Smooth muscle cell of trachea (primary cell): ENCODE measurements around the gene FUT6. TPM values are rescaled to one million over a fixed set of nuclear protein-coding genes. Genes with fewer than 3 reads are reported as not detected.

Experiments
- total RNA-seq: library from RNA; depleted of rRNA; stranded (reverse); fragments of >200 nt; gene quantifications from 2 replicates; pipeline ENCODE4 v1.2.1, GENCODE V29; 2014

Gene FUT6, protein sequence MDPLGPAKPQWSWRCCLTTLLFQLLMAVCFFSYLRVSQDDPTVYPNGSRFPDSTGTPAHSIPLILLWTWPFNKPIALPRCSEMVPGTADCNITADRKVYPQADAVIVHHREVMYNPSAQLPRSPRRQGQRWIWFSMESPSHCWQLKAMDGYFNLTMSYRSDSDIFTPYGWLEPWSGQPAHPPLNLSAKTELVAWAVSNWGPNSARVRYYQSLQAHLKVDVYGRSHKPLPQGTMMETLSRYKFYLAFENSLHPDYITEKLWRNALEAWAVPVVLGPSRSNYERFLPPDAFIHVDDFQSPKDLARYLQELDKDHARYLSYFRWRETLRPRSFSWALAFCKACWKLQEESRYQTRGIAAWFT
- not detected in 2 replicates for total RNA-seq

DNA sequence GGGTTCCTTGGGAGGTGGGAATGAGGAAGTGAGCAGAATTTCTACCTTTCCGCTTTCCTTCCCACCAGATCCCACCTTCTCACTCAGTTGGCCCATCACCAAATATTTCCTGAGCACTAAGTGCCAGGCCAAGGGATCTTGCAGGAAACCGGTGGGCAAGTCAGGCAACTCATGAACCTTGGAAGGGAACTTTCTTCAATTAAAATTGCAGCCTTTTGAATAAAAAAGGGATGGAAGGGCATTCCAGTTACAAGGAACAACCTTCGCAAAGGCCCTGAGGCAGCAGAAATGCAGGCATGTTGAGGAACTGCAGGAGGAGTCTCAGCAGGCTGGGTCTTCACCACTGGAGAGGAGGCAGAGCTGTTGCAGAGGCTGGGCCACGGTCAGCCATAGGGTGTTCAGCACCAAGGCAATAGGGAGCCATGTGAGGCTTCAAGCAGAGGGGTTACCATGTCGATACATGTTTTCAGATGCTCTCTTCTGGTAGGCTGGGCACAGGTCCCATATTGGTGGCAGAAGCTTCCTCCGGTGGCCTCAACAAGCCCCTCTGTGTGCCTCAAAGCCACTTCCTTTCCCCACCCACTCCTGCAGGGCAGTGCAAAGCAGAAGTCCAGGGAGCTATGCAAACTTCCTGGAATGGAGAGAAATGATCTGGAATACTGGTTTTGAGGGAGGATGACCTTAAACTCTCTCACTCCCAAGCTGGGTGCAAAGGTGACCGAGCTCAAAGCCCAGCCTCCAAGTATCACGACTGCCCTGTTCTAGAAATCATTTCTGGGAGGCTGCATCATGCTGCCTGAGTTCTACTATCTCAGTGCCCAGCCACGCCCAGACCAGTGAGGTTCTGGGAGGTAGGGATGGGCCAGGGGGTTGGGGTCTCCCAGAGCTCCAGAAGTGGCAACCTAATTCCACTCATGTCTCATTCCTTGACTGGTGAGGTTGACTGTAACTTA lies at the start of gene FUT6:
TSS of gene FUT6 (minus strand) at position 638 of the 953 bp plus-strand sequence. CDS start 7,135 bp downstream, outside the sequence.

DNA sequence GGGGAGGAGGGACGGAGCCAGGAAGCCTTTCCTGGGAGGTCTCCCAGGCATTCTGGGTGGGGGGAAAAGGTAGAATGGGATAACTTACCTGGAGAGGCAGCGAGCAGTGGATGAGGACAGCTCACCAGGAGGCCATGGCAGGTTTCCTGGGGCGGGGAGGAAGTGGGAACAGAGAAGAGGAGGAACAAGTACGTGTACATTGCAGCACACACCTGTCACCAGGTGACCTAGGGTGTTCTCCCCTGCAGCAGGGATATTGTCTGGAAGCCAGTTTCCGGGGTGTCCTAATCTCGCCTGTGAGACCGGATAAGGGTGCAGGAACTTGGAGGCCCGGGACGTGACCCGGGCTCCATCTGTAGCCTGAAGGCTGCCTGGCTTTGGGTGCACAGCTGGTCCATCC lies 11.8 kb upstream of the FUT6 start, which contains the start of gene FUT3:
TSS of gene FUT3 (minus strand) at position 148 of the 400 bp plus-strand sequence.

DNA sequence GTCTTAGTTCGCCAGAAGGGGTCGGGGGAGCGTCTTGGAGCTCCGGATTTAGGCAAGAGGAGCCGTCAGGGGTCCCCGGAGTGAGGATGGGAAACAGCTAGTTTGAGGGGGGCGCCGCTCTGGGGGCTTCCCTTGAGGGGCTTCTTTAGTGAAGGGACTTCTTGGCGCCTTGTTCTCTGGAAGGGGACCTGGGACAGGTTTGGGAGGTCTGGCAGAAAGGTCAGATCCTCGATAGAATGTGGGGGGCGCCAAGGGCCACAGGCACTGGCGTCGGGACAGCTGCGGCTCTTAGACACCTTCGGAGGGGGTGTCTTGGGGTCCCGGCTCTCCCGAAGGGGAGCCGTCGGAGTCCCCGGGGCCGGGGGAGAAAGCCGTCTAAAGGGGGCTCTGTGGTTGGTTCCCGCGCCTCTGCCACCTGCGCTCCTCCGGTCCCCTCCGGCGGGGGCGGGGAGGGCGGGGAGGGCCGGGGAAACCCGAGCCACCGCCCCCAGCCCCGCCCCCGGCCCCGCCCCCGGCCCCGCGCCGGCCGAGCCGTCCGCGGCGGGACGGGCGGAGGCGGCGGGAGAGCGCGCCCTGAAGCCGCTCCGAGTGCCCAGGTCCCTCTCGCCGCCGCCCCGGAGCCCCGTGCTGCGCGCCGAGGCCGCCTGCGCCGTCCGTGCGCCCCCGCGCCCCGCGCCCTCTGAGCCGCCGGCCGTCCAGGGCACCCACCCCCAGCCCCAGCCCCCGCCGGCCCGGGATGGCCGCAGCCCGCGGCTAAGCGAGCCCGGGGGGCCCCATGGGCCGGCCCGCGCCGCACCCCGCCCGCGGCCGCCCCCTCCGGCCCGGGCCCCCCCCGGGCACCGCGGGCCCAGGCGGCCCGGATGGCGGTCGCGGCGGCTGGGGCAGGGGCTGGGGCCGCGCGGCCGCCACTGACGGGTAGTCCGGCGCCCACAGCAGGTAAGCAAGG lies 34.7 kb downstream of the FUT6 start, which contains the start of gene NRTN:
TSS of gene NRTN (plus strand) at position 552 of the 946 bp plus-strand sequence. CDS start 19,099 bp downstream, outside the sequence.

DNA sequence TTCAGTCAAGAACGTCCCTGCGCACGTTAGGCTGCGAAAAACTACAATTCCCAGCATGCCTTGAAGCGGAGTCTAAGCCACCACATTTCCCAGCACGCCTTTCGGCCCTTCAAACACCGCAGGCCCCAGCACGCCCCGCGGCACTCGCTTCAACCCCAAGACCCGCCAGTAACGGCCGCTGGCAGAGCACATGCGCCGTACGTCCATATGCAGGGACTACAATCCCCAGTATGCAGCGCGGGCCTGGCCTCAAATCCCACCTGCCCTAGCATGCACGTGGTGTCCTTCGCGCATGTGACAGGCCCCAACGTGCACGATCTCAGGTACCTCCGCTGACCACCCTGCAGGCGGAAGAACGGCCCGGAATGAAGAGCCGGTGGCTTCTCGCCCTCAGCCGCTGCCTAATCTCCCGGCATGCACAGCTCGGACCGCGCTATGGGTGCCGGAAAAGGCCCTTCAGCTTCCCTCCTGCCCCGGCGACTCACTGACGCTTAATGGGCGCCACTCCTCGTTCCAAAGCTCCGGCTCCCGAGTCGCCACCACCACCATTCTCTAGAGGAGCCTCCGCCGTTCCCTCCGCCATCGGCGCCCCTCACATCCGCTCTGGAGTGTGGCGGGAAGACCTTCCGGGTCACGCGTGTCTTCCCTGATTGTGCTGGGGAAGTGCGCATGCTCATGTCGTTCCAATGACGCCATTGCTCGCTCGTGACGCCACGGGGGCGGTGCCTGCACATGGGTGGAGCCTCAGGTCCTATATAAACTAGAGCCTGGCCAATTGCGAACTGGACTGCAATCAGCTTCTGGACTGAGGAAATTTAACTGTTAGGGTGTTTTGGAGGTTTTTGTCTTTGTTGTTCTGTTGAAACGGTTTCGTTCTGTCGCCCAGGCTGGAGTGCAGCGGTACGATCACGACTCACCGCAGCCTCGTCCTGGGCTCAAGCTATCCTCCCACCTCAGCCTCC lies 48.7 kb downstream of the FUT6 start, which contains the start of gene DUS3L:
TSS of gene DUS3L (minus strand) at position 605 of the 962 bp plus-strand sequence. CDS start at position 583, 22 bp downstream.

DNA sequence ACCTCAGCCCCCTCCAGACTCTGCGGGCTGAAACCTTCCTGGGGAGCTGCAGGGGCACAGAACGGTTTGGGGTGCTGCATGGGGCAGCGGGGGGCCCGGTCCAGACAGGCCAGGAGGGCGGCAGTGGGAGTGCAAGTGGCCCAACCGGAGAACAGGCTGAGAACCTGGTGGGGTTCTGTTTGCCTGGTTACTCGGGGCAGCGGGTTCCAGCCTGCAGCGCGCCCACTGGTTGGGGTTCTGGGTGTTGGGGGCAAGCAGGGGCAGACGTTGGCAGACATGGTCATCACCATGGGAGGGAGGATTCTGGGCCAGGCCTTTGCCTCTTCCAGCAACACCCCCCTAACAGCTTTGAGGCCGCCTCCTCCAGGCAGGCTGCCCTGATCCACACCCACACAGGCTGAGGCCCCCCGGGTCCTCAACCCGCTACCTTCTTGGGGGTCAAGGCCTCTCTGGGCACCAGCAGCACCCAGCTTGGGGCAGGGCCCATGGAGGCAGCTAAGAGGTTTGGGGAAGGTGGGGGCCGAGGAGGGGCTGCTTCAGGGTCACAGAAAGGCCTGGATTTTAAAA lies 54.8 kb downstream of the FUT6 start, which contains the start of gene PRR22:
TSS of gene PRR22 (minus strand) at position 166 of the 567 bp plus-strand sequence. CDS start at position 80, 86 bp downstream.

Other genes starting within 250 kb of the FUT6 start
- gene SAFB2, start 216.9 kb downstream of the FUT6 start, total RNA-seq = 34.9 and 35.3 TPM in 2 replicates
- gene SAFB, start 216.6 kb downstream of the FUT6 start, total RNA-seq = 54.3 and 74.8 TPM in 2 replicates
- 28.1 and 29.5 TPM in 2 replicates for gene MICOS13, start 159.2 kb downstream of the FUT6 start, total RNA-seq
- gene HSD11B1L, start 158.7 kb downstream of the FUT6 start, total RNA-seq = 10.9 and 27.3 TPM in 2 replicates
- 387 and 403 TPM in 2 replicates for gene RPL36, start 149.4 kb downstream of the FUT6 start, total RNA-seq
- gene LONP1, start 119.6 kb downstream of the FUT6 start, total RNA-seq = 107 and 126 TPM in 2 replicates
- not detected in 2 replicates for gene CATSPERD, start 119.1 kb downstream of the FUT6 start, total RNA-seq
- 0.44 and 0.50 TPM in 2 replicates for gene PRR22, start 55.0 kb downstream of the FUT6 start, total RNA-seq
- 23.3 and 27.6 TPM in 2 replicates for gene DUS3L, start 48.5 kb downstream of the FUT6 start, total RNA-seq
- gene NRTN, start 34.6 kb downstream of the FUT6 start, total RNA-seq = 0.50 TPM in 1 of 2 replicates, not detected in the other
- not detected in 2 replicates for gene FUT3, start 11.7 kb upstream of the FUT6 start, total RNA-seq
- not detected in 2 replicates for gene FUT5, start 30.8 kb upstream of the FUT6 start, total RNA-seq
- 290 and 337 TPM in 2 replicates for gene NDUFA11, start 64.1 kb upstream of the FUT6 start, total RNA-seq
- 8.6 and 11.1 TPM in 2 replicates for gene VMAC, start 65.2 kb upstream of the FUT6 start, total RNA-seq
- gene CAPS, start 74.6 kb upstream of the FUT6 start, total RNA-seq = 4.9 and 6.0 TPM in 2 replicates
- gene RANBP3, start 138.4 kb upstream of the FUT6 start, total RNA-seq = 52.1 and 76.6 TPM in 2 replicates